Liver (tissue), 9 donors: ENCODE data around the gene GLUD1. TPM values are rescaled to one million over a fixed set of nuclear protein-coding genes. Genes with fewer than 3 reads are reported as not detected.

Source experiments
- DNase-seq: peaks from one replicate; pipeline ENCODE4 v3.0.0-alpha.2; 2017; ENCODE audit warnings: low spot score
- H3K27ac ChIP-seq, 2 donors: one replicate each; pipeline ENCODE4 v1.7.0; 2013; ENCODE audit warnings: inconsistent platforms in 2 of 2, low read length in 2 of 2, control low read depth in 1 of 2, low read depth in 1 of 2, mild to moderate bottlenecking in 1 of 2
- H3K27me3 ChIP-seq, 4 donors: one replicate each; pipeline versions ENCODE4 v1.6.1 to v1.7.0; 2013; ENCODE audit warnings: low read length in 3 of 4, inconsistent platforms in 1 of 4, mild to moderate bottlenecking in 1 of 4, moderate library complexity in 1 of 4; ENCODE audit not compliant: control insufficient read depth in 4 of 4, insufficient read depth in 4 of 4
- H3K36me3 ChIP-seq, 4 donors: one replicate each; pipeline versions ENCODE4 v1.6.1 to v1.7.0; 2013; ENCODE audit warnings: low read length in 3 of 4, mild to moderate bottlenecking in 3 of 4, low read depth in 1 of 4, moderate library complexity in 1 of 4; ENCODE audit not compliant: control insufficient read depth in 4 of 4, insufficient read depth in 3 of 4
- H3K4me1 ChIP-seq, 4 donors: one replicate each; pipeline versions ENCODE4 v1.6.1 to v1.7.0; 2013; ENCODE audit warnings: low read length in 3 of 4, mild to moderate bottlenecking in 3 of 4, moderate library complexity in 1 of 4; ENCODE audit not compliant: control insufficient read depth in 4 of 4, insufficient read depth in 4 of 4
- H3K4me3 ChIP-seq, 3 donors: one replicate each; pipeline versions ENCODE4 v1.6.1 to v1.7.0; 2013; ENCODE audit warnings: low read length in 3 of 3, control low read depth in 1 of 3, low read depth in 1 of 3, mild to moderate bottlenecking in 1 of 3
- H3K9ac ChIP-seq, 2 donors: one replicate each; pipeline ENCODE4 v1.7.0; 2013; ENCODE audit warnings: low read length in 2 of 2, mild to moderate bottlenecking in 2 of 2, moderate library complexity in 2 of 2, control low read depth in 1 of 2, low read depth in 1 of 2
- H3K9me3 ChIP-seq, 4 donors: one replicate each; pipeline versions ENCODE4 v1.6.1 to v1.7.0; 2013; ENCODE audit warnings: low read length in 3 of 4; ENCODE audit not compliant: control insufficient read depth in 4 of 4
- ATF3 ChIP-seq: IDR thresholded peaks from 2 replicates; pipeline ENCODE4 v1.6.1; 2016; ENCODE audit warnings: antibody characterized with exemption
- EGR1 ChIP-seq, 2 donors: IDR thresholded peaks; 2 replicates each; pipeline ENCODE4 v1.6.1; 2016 to 2018; ENCODE audit warnings: antibody characterized with exemption in 2 of 2, low read depth in 2 of 2
- FOXA1 ChIP-seq: IDR thresholded peaks from 2 replicates; pipeline ENCODE4 v1.6.1; 2016; ENCODE audit warnings: antibody characterized with exemption
- FOXA2 ChIP-seq: IDR thresholded peaks from 2 replicates; pipeline ENCODE4 v1.6.1; 2016; ENCODE audit warnings: antibody characterized with exemption
- GABPA ChIP-seq, 2 donors: IDR thresholded peaks in 1 of 2; conservative IDR thresholded peaks in 1 of 2; 2 replicates each; pipeline ENCODE4 v1.6.1; 2016; ENCODE audit warnings: antibody characterized with exemption in 2 of 2, mild to moderate bottlenecking in 1 of 2, moderate library complexity in 1 of 2
- HNF4G ChIP-seq: IDR thresholded peaks from 2 replicates; pipeline ENCODE4 v1.6.1; 2016; ENCODE audit warnings: antibody characterized with exemption
- MAX ChIP-seq: IDR thresholded peaks from 2 replicates; pipeline ENCODE4 v1.6.1; 2016; ENCODE audit warnings: antibody characterized with exemption
- NR2F2 ChIP-seq: IDR thresholded peaks from 2 replicates; pipeline ENCODE4 v1.6.1; 2016; ENCODE audit warnings: antibody characterized with exemption
- RAD21 ChIP-seq, 2 donors: IDR thresholded peaks; 2 replicates each; pipeline ENCODE4 v1.6.1; 2016; ENCODE audit warnings: antibody characterized with exemption in 2 of 2, mild to moderate bottlenecking in 2 of 2
- REST ChIP-seq: IDR thresholded peaks from 2 replicates; pipeline ENCODE4 v1.6.1; 2016; ENCODE audit warnings: antibody characterized with exemption, mild to moderate bottlenecking
- RXRA ChIP-seq, 2 donors: IDR thresholded peaks; 2 replicates each; pipeline ENCODE4 v1.6.1; 2017 to 2018; ENCODE audit warnings: antibody characterized with exemption in 2 of 2, mild to moderate bottlenecking in 1 of 2
- SP1 ChIP-seq: IDR thresholded peaks from 2 replicates; pipeline ENCODE4 v1.6.1; 2018; ENCODE audit warnings: antibody characterized with exemption, mild to moderate bottlenecking
- TAF1 ChIP-seq: conservative IDR thresholded peaks from 2 replicates; pipeline ENCODE4 v1.6.1; 2016; ENCODE audit warnings: antibody characterized with exemption, mild to moderate bottlenecking
- YY1 ChIP-seq: IDR thresholded peaks from 2 replicates; pipeline ENCODE4 v1.6.1; 2016; ENCODE audit warnings: antibody characterized with exemption, mild to moderate bottlenecking
- ZBTB33 ChIP-seq: IDR thresholded peaks from 2 replicates; pipeline ENCODE4 v1.6.1; 2016; ENCODE audit warnings: antibody characterized with exemption
- WGBS: extraction: QIAGEN DNeasy Blood & Tissue Kit; methylation state at CpG from one replicate; pipeline ENCODE4 v1.1.7; 2013; 5-methylcytosine and 5-hydroxymethylcytosine counted together
- polyA plus RNA-seq, 2 donors: library from polyadenylated mRNA; stranded (reverse) in 1 of 2; unstranded in 1 of 2; fragments of 200-250 nt in 1 of 2; fragments of >200 nt in 1 of 2; fragmentation: Nextera tagmentation in 1 of 2; extraction: Ambion mirVana in 1 of 2; gene quantifications; one replicate each; pipeline versions ENCODE4 v1.2.1 to v1.2.3, GENCODE V29; 2013 to 2015
- total RNA-seq, 2 donors: library from RNA; depleted of rRNA; stranded (reverse); fragments of >200 nt; gene quantifications; one replicate each; pipeline ENCODE4 v1.2.3, GENCODE V29; 2014
- TF ChIP-seq, protein P1 (sequence below): fragments of 150-350 bp; IDR thresholded peaks from 2 replicates; pipeline ENCODE4 v1.5.1; 2017; ENCODE audit warnings: improper control_type of control experiment, low read depth, low read length; ENCODE audit not compliant: missing input control
- donor health status: healthy.
- donor health status: healthy.
- donor health status: healthy.
- donor health status: healthy.
- donor health status: healthy.

Gene GLUD1
- total and polyA plus RNA-seq, 4 donors: 335 to 601 (median 417) TPM

- TF ChIP-seq SP1 (no peak), GABPA (IDR thresholded peaks at IDR 0.05 in 1 of 2, conservative IDR thresholded peaks at IDR 0.05 in 1 of 2) (no peak), RXRA (IDR thresholded peaks at IDR 0.05) (no peak), NR2F2 (no peak), ATF3 (no peak), MAX (no peak), FOXA2 (no peak), FOXA1 (no peak), TAF1 (no peak), EGR1 (IDR thresholded peaks at IDR 0.05; ENCODE audit: low read depth in 2 of 2) (no peak), REST (no peak), ZBTB33 (no peak), RAD21 (IDR thresholded peaks at IDR 0.05) (no peak), HNF4G (no peak), YY1 (no peak)
- TF ChIP-seq, protein P1, sequence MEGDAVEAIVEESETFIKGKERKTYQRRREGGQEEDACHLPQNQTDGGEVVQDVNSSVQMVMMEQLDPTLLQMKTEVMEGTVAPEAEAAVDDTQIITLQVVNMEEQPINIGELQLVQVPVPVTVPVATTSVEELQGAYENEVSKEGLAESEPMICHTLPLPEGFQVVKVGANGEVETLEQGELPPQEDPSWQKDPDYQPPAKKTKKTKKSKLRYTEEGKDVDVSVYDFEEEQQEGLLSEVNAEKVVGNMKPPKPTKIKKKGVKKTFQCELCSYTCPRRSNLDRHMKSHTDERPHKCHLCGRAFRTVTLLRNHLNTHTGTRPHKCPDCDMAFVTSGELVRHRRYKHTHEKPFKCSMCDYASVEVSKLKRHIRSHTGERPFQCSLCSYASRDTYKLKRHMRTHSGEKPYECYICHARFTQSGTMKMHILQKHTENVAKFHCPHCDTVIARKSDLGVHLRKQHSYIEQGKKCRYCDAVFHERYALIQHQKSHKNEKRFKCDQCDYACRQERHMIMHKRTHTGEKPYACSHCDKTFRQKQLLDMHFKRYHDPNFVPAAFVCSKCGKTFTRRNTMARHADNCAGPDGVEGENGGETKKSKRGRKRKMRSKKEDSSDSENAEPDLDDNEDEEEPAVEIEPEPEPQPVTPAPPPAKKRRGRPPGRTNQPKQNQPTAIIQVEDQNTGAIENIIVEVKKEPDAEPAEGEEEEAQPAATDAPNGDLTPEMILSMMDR: no peak
- H3K9me3 ChIP-seq: no peaks in the 10 kb centered on the region
- H3K4me1 ChIP-seq: peaks cover 0 to 19% (median 11%) of the 10 kb centered on the region in 4 donors
- DNase-seq: no peak
- no peak overlapping the region for H3K4me3 ChIP-seq
- no peak overlapping the region for H3K9ac ChIP-seq
- H3K36me3 ChIP-seq: peaks cover 14 to 75% (median 73%) of the 10 kb centered on the region in 4 donors
- WGBS: 77% methylated on average over 1 of the region's 1 CpG
- H3K27me3 ChIP-seq: no peaks in the 10 kb centered on the region
- no peak overlapping the region for H3K27ac ChIP-seq
Observed at GRCh38 chr10:87058171-87058570, 36.5 kb downstream of the GLUD1 start.
